ENCODE data around the gene PRCC. TPM values are rescaled to one million over a fixed set of nuclear protein-coding genes. Genes with fewer than 3 reads are reported as not detected.

The PRCC gene
- total and polyA plus RNA-seq, 2 of the 13 experiments (the other 11 are each of a cell fraction or from before 2014, with no cell fraction given): 24.2 to 40.5 TPM

GRCh38 chr1:156748670-156749418 is 18.5 kb upstream of the PRCC start (continued):
- TF ChIP-seq ZNF891 (CRISPR knock-in tag; IDR thresholded peaks at IDR 0.05) (peak; percentile 68; the same call in 1 of the 2 replicates), RERE (CRISPR knock-in tag; IDR thresholded peaks at IDR 0.05; ENCODE audit: low read depth) (no peak), ZNF329 (CRISPR knock-in tag; IDR thresholded peaks at IDR 0.05; ENCODE audit: low read depth) (0 out of 2 replicates have a peak, but pooled peaks have one; percentile 30), ZMYM3 (CRISPR knock-in tag; IDR thresholded peaks at IDR 0.05) (no peak), ZZZ3 (CRISPR knock-in tag; IDR thresholded peaks at IDR 0.05; ENCODE audit: borderline replicate concordance) (no peak), JDP2 (CRISPR knock-in tag; IDR thresholded peaks at IDR 0.05; ENCODE audit: borderline replicate concordance) (no peak), ZIK1 (CRISPR knock-in tag; IDR thresholded peaks at IDR 0.05; ENCODE audit: borderline replicate concordance, low read depth) (no peak), ZNF746 (CRISPR knock-in tag; IDR thresholded peaks at IDR 0.05) (0 out of 2 replicates have a peak, but pooled peaks have one; percentile 42), TCF12 (IDR thresholded peaks at IDR 0.05) (no peak), TCF12 (CRISPR knock-in tag; IDR thresholded peaks at IDR 0.05) (no peak), ZSCAN20 (CRISPR knock-in tag; IDR thresholded peaks at IDR 0.05; ENCODE audit: borderline replicate concordance) (no peak), TBL1XR1 (IDR thresholded peaks at IDR 0.05; ENCODE audit: borderline replicate concordance, low read length, partially characterized antibody) (no peak), POLR2A (IDR thresholded peaks at IDR 0.05; ENCODE audit: insufficient read depth in 1 of 2, low read depth in 2 of 2, low read length in 2 of 2) (peak in 1 of 2 experiments; percentile 13; a peak in 3 of 4 replicates), PRMT3 (CRISPR knock-in tag; IDR thresholded peaks at IDR 0.05; ENCODE audit: borderline replicate concordance, low read depth) (no peak), KDM5A (IDR thresholded peaks at IDR 0.05; ENCODE audit: borderline replicate concordance, low read length) (no peak), ARHGAP35 (CRISPR knock-in tag; IDR thresholded peaks at IDR 0.05; ENCODE audit: borderline replicate concordance) (no peak), ZFP91 (CRISPR knock-in tag; IDR thresholded peaks at IDR 0.05; ENCODE audit: borderline replicate concordance) (peak; percentile 44; the same call in 1 of the 2 replicates), ZBTB26 (CRISPR knock-in tag; IDR thresholded peaks at IDR 0.05; ENCODE audit: borderline replicate concordance) (no peak), ZNF709 (CRISPR knock-in tag; IDR thresholded peaks at IDR 0.05) (no peak), CREM (IDR thresholded peaks at IDR 0.05) (peak; percentile 25; the same call in 1 of the 2 replicates), CREM (CRISPR knock-in tag; IDR thresholded peaks at IDR 0.05) (no peak), SRSF1 (optimal IDR thresholded peaks at IDR 0.05; ENCODE audit: low read depth, low read length) (no peak)
